Measurements from ENCODE around the gene COL4A4.

DNA sequence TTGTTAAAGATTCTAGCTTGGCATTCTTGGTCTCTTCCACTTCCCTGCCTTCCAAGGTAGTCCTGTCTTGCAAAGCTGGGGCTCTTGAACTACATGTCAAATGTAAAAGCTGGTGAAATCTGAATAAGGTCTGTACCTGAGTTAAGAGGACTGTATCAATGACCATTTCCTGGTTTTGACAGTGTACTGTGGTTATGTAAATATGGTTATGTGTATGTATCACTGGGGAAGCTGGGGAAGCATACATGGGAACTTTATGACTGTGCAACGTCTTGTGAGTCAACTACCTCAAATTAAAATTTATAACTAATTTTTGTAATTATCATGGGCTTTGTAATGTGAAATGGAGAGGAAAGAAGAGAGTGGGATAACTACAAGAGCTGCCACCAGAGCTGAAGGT lies 81.7 kb downstream of the COL4A4 start:
- no peak for TF ChIP-seq TAF1 (IDR thresholded peaks at IDR 0.05; ENCODE audit: borderline replicate concordance, insufficient read depth, low read length)
- TF ChIP-seq, protein P1, sequence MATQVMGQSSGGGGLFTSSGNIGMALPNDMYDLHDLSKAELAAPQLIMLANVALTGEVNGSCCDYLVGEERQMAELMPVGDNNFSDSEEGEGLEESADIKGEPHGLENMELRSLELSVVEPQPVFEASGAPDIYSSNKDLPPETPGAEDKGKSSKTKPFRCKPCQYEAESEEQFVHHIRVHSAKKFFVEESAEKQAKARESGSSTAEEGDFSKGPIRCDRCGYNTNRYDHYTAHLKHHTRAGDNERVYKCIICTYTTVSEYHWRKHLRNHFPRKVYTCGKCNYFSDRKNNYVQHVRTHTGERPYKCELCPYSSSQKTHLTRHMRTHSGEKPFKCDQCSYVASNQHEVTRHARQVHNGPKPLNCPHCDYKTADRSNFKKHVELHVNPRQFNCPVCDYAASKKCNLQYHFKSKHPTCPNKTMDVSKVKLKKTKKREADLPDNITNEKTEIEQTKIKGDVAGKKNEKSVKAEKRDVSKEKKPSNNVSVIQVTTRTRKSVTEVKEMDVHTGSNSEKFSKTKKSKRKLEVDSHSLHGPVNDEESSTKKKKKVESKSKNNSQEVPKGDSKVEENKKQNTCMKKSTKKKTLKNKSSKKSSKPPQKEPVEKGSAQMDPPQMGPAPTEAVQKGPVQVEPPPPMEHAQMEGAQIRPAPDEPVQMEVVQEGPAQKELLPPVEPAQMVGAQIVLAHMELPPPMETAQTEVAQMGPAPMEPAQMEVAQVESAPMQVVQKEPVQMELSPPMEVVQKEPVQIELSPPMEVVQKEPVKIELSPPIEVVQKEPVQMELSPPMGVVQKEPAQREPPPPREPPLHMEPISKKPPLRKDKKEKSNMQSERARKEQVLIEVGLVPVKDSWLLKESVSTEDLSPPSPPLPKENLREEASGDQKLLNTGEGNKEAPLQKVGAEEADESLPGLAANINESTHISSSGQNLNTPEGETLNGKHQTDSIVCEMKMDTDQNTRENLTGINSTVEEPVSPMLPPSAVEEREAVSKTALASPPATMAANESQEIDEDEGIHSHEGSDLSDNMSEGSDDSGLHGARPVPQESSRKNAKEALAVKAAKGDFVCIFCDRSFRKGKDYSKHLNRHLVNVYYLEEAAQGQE (IDR thresholded peaks at IDR 0.05; ENCODE audit: insufficient read depth in 1 of 2, low read depth in 2 of 2, low read length in 2 of 2) = no peak
- no peak for TF ChIP-seq POLR2AphosphoS5 (IDR thresholded peaks at IDR 0.05; ENCODE audit: low read depth, low read length)
- no peak for TF ChIP-seq SIN3A (IDR thresholded peaks at IDR 0.05; ENCODE audit: borderline replicate concordance, insufficient read depth, low read length)
- no peak for TF ChIP-seq FOXP2 (optimal IDR thresholded peaks at IDR 0.05; ENCODE audit: borderline replicate concordance, extremely low read depth, extremely low read length, insufficient read depth)
